HL-60 (cell line): ENCODE results near the gene INPP4B.

ENCODE experiments used
- CTCF ChIP-seq: IDR thresholded peaks from one replicate; pipeline ENCODE4 v1.5.1; 2011; ENCODE audit warnings: low read length, control low read depth, inconsistent platforms; ENCODE audit not compliant: insufficient read depth
- GABPA ChIP-seq: IDR thresholded peaks from 2 replicates; pipeline ENCODE4 v1.6.1; 2012; ENCODE audit warnings: low read depth
- POLR2AphosphoS5 ChIP-seq: IDR thresholded peaks from 2 replicates; pipeline ENCODE4 v1.6.1; 2012; ENCODE audit warnings: low read depth
- REST ChIP-seq: IDR thresholded peaks from 2 replicates; pipeline ENCODE4 v1.6.1; 2012; ENCODE audit warnings: low read depth; ENCODE audit not compliant: insufficient replicate concordance

GRCh38 chr4:142161086-142161485, 685.0 kb downstream of the INPP4B start:
- no peak for TF ChIP-seq CTCF
- TF ChIP-seq GABPA = no peak
- no peak for TF ChIP-seq REST
- TF ChIP-seq POLR2AphosphoS5 = no peak
